Spleen (tissue), 11 donors: ENCODE measurements around the gene GOLGA6B. TPM values are rescaled to one million over a fixed set of nuclear protein-coding genes. Genes with fewer than 3 reads are reported as not detected.

Experiments used
- DNase-seq: peaks from one replicate; pipeline ENCODE4 v3.0.0-alpha.2; 2020
- H3K27ac ChIP-seq, 8 donors: fragments of 200-600 bp; sonication (generic) in 7 of 8; 1 replicate in 4 of 8; 2 replicates in 4 of 8; pipeline versions ENCODE4 v1.5.0 to v1.8.0; 2016 to 2021; ENCODE audit warnings: inconsistent platforms in 4 of 8, mild to moderate bottlenecking in 4 of 8, moderate library complexity in 1 of 8
- H3K27me3 ChIP-seq, 7 donors: fragments of 200-600 bp; sonication (generic) in 6 of 7; replicated peaks in 1 of 7; 1 replicate in 4 of 7; 2 replicates in 3 of 7; pipeline versions ENCODE4 v1.5.0 to v1.8.0; 2016 to 2021; ENCODE audit warnings: inconsistent platforms in 3 of 7, mild to moderate bottlenecking in 1 of 7
- H3K36me3 ChIP-seq, 6 donors: fragments of 200-600 bp; sonication (generic) in 5 of 6; 1 replicate in 4 of 6; 2 replicates in 2 of 6; pipeline versions ENCODE4 v1.5.0 to v1.8.0; 2016 to 2021; ENCODE audit warnings: inconsistent platforms in 2 of 6
- H3K4me1 ChIP-seq, 6 donors: fragments of 200-600 bp; sonication (generic) in 5 of 6; 1 replicate in 3 of 6; 2 replicates in 3 of 6; pipeline versions ENCODE4 v1.5.0 to v1.8.0; 2016 to 2021; ENCODE audit warnings: inconsistent platforms in 3 of 6
- H3K4me3 ChIP-seq, 8 donors: fragments of 200-600 bp; sonication (generic) in 7 of 8; 1 replicate in 4 of 8; 2 replicates in 4 of 8; pipeline versions ENCODE4 v1.5.0 to v1.8.0; 2016 to 2021; ENCODE audit warnings: inconsistent platforms in 4 of 8, mild to moderate bottlenecking in 4 of 8, moderate library complexity in 2 of 8
- H3K9me3 ChIP-seq, 8 donors: fragments of 200-600 bp; sonication (generic) in 7 of 8; 1 replicate in 4 of 8; 2 replicates in 4 of 8; pipeline versions ENCODE4 v1.5.0 to v1.8.0; 2016 to 2021; ENCODE audit warnings: inconsistent platforms in 4 of 8
- POLR2A ChIP-seq, 3 donors: fragments of 450-650 bp; IDR thresholded peaks; one replicate each; pipeline ENCODE4 v1.5.1; 2017; ENCODE audit warnings: antibody characterized with exemption in 3 of 3, mild to moderate bottlenecking in 1 of 3
- POLR2AphosphoS5 ChIP-seq, 3 donors: sonication (generic); formaldehyde crosslinking; IDR thresholded peaks; one replicate each; pipeline ENCODE4 v1.5.1; 2017; ENCODE audit warnings: antibody characterized with exemption in 3 of 3
- WGBS, 5 donors: extraction: QIAGEN DNeasy Blood & Tissue Kit in 3 of 5; methylation state at CpG; one replicate each; pipeline versions ENCODE4 v1.1.5 to v1.1.7; 2013 to 2018; 5-methylcytosine and 5-hydroxymethylcytosine counted together
- intact Hi-C: fragments of 100-400 bp; cut with DNase I; formaldehyde crosslinking; loops from one replicate; pipeline ENCODE4 v1.15.0; 2023; ENCODE audit warnings: low total_unique reads
- polyA plus RNA-seq, 3 donors: library from polyadenylated mRNA; stranded (reverse); fragments of 200-250 nt; gene quantifications; one replicate each; pipeline ENCODE4 v1.2.1, GENCODE V29; 2013
- total RNA-seq, 7 donors: library from RNA; depleted of rRNA in 3 of 7; stranded (reverse); fragments of >200 nt in 3 of 7; fragmentation: NEBNext Ultra II Directional in 4 of 7; extraction: Animal tissue kit (Norgen Biotek cat#: 25700) in 4 of 7; gene quantifications; one replicate each; pipeline versions ENCODE4 v1.1.0 to v1.2.1, GENCODE V29; 2016 to 2021
- TF ChIP-seq, protein P1 (sequence below), 11 experiments: fragments of 200-600 bp in 7 of 11; fragments of 450-650 bp in 4 of 11; sonication (generic) in 4 of 11; IDR thresholded peaks in 8 of 11; conservative IDR thresholded peaks in 3 of 11; 1 replicate in 7 of 11; 2 replicates in 4 of 11; pipeline versions ENCODE4 v1.4.0 to v1.8.0; 2016 to 2021; ENCODE audit warnings: antibody characterized with exemption in 11 of 11, inconsistent platforms in 4 of 11, mild to moderate bottlenecking in 1 of 11
- donor health status: healthy with polysubstance abuse.
- donor health status: DM: no; HTN: no; CAD: no; lungs with moderate emphysema.
- donor health status: DM: no; HTN: no; CAD: no.
- donor health status: Bipolar disorder and iron deficiency.
- donor health status: healthy.
- donor health status: DM: no; HTN: no; CAD: no.
- donor health status: DM: yes; HTN: yes; CAD: no.

The GOLGA6B gene
- total and polyA plus RNA-seq, 10 donors: not detected

DNA sequence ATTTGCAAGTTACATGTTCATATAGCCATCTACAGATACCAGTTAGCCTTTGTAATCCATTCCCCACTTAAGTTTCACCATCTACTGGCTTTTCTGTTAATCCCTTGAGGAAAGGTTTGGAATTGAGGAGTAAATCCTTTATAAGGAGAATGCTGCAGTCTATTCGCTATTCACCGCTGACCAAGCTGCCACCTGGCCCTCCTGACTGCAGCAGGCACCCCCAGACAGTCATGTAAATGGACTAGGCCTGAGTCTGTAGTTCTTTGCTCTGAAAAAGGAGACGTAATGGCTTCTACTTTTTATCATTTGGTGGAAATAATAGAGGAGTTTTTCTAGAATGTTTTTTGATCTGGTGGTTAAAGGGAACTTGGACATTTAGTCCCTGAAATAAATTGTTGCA is 28.3 kb downstream of the GOLGA6B start:
- H3K4me3 ChIP-seq: no peak overlapping the region
- H3K9me3 ChIP-seq: no peaks in the 10 kb centered on the region
- 87 to 96% (median 96%) methylated on average over 3 of the region's 3 CpGs for WGBS, 5 donors
- no peak for DNase-seq
- peaks cover 0 to 21% (median under 1%) of the 10 kb centered on the region in 7 donors for H3K27me3 ChIP-seq
- intact Hi-C loops: no loop called here
- no peak overlapping the region for H3K27ac ChIP-seq
- no peaks in the 10 kb centered on the region for H3K36me3 ChIP-seq
- peaks cover 7 to 24% (median 16%) of the 10 kb centered on the region in 6 donors for H3K4me1 ChIP-seq
- TF ChIP-seq POLR2A (IDR thresholded peaks at IDR 0.05) (no peak), POLR2AphosphoS5 (IDR thresholded peaks at IDR 0.05) (no peak)
- TF ChIP-seq, protein P1, sequence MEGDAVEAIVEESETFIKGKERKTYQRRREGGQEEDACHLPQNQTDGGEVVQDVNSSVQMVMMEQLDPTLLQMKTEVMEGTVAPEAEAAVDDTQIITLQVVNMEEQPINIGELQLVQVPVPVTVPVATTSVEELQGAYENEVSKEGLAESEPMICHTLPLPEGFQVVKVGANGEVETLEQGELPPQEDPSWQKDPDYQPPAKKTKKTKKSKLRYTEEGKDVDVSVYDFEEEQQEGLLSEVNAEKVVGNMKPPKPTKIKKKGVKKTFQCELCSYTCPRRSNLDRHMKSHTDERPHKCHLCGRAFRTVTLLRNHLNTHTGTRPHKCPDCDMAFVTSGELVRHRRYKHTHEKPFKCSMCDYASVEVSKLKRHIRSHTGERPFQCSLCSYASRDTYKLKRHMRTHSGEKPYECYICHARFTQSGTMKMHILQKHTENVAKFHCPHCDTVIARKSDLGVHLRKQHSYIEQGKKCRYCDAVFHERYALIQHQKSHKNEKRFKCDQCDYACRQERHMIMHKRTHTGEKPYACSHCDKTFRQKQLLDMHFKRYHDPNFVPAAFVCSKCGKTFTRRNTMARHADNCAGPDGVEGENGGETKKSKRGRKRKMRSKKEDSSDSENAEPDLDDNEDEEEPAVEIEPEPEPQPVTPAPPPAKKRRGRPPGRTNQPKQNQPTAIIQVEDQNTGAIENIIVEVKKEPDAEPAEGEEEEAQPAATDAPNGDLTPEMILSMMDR (IDR thresholded peaks at IDR 0.05 in 8 of 11, conservative IDR thresholded peaks at IDR 0.05 in 3 of 11): no peak

DNA sequence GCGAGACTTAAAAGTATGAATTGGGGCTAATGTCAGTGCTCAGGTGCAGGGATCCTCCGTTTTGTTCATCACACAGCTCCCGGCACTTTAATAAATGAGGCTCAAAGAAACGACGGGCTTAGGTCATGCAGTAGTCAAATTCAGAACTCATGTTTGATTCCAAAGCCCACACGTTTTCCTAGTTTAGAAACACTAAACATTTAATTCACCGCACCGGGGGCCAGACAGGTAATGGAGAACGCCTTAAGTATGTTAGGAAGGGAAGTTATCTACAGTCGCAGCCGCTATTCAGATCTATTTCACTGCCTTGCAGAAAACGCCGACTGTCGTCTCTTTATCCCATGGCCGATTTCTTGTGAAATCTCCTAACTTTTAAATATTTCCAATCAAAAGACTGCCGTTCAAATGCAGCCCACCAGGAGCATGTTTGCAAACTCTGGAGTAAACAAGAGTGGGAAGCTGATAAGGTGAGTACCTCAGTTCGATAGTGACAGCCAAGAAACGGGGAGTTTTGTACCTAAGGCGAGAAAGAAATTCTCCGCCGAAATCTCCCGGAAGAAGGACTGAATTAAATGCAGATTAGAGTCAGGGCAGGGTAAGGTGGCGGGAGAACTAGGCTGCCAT is 30.9 kb downstream of the GOLGA6B start:
- H3K4me1 ChIP-seq: peaks cover 7 to 29% (median 16%) of the 10 kb centered on the region in 6 donors
- intact Hi-C loops: no loop called here
- no peaks in the 10 kb centered on the region for H3K36me3 ChIP-seq
- WGBS, 5 donors: 23 to 38% (median 29%) methylated on average over 23 of the region's 23 CpGs
- peak overlapping the region; percentile 84 to 94 (median 89) for H3K27ac ChIP-seq
- DNase-seq: no peak
- H3K27me3 ChIP-seq: no peaks in the 10 kb centered on the region
- TF ChIP-seq POLR2AphosphoS5 (IDR thresholded peaks at IDR 0.05): no peak
- no peak for TF ChIP-seq POLR2A (IDR thresholded peaks at IDR 0.05)
- TF ChIP-seq, protein P1 (IDR thresholded peaks at IDR 0.05 in 8 of 11, conservative IDR thresholded peaks at IDR 0.05 in 3 of 11): no peak
- peaks cover 0 to 3% (median 0%) of the 10 kb centered on the region in 8 donors for H3K9me3 ChIP-seq
- peak overlapping the region; percentile 59 to 78 (median 73) for H3K4me3 ChIP-seq

DNA sequence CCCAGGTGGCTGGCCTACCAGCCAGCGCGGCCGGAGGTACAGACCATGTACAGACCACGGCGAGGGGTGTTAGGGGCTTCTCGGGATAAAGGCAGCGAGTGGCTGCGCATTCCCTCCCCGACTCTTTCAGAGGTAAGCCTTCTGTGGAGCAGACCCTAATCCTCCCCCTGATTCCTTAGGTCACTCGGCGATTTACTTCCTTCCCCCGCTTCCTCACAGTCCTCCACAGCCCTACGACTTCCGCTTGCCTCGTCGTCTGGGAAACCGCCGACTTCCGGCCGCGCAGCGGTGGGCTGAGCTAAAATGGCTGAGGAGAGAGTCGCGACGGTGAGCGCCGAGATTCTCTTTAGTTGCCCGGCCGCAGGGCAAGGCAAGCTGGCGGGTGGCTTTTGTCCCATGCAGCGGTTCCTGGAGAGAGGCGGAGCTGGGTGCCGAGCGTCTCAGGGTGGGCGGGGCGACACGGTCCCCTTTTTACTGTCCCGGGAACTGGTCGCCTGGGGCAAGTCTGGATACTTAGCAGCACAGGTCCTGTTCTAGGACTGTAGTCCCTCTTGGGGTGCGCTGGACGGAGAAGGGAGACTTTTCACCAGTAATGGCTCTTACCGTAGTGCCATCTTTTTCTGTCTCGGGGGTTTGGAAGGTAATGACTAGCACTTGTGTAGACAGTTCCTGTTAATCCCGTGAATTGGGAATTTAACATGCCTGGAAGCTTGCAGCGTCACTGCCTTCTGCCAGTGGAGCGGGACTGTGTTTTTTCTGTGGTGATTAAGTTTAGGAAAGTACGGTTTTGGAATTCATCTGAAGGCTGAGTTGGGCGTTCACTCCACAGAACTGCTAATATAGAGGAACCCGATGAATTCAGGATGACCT is 31.7 kb downstream of the GOLGA6B start, which contains the start of the genes BBS4 and HIGD2B:
Gene BBS4, plus strand, starts transcription at position 283 of the 870 bp plus-strand sequence. Its CDS starts 21 bp downstream, at position 304.
Gene HIGD2B, minus strand, starts transcription at position 258 of the 870 bp plus-strand sequence. CDS start 9,808 bp downstream, outside the sequence.
- TF ChIP-seq, protein P1 (IDR thresholded peaks at IDR 0.05 in 8 of 11, conservative IDR thresholded peaks at IDR 0.05 in 3 of 11): no peak
- TF ChIP-seq POLR2AphosphoS5 (IDR thresholded peaks at IDR 0.05): peak; percentile 92 to 95 (median 92)
- TF ChIP-seq POLR2A (IDR thresholded peaks at IDR 0.05): peak in 1 of 3 donors; percentile 48
- H3K27me3 ChIP-seq: no peaks in the 10 kb centered on the region
- peak; percentile 96 for DNase-seq
- intact Hi-C loops: no loop called here
- peak within 1 kb of the TSS; percentile 84 to 94 (median 89) for H3K27ac ChIP-seq
- whole genome bisulfite sequencing, 5 donors: 0 to 1% (median 0%) methylated on average over 38 to 49 of the region's 49 CpGs
- H3K9me3 ChIP-seq: peaks cover 0 to 3% (median 0%) of the 10 kb centered on the region in 8 donors
- peak within 1 kb of the TSS; percentile 59 to 78 (median 73) for H3K4me3 ChIP-seq
- peaks cover 7 to 29% (median 16%) of the 10 kb centered on the region in 6 donors for H3K4me1 ChIP-seq
- H3K36me3 ChIP-seq: no peaks in the 10 kb centered on the region
